GM23338 (cell line): ENCODE data around the gene PHF8. TPM values are rescaled to one million over a fixed set of nuclear protein-coding genes. Genes with fewer than 3 reads are reported as not detected.

Experiments
- ATAC-seq: fragments of 200-7000 bp; cut with Tn5 transposase; 3 replicates; pipeline ENCODE4 v1.9.1; 2020
- DNase-seq: peaks from one replicate; pipeline ENCODE4 v3.0.0-alpha.2; 2015; ENCODE audit warnings: low spot score
- H2AFZ ChIP-seq: fragments of 200-600 bp; sonication (generic); 2 replicates; pipeline ENCODE4 v1.8.0; 2016; ENCODE audit warnings: antibody characterized with exemption, mild to moderate bottlenecking, moderate library complexity
- H3F3A ChIP-seq: fragments of 200-600 bp; sonication (generic); replicated peaks from 2 replicates; pipeline ENCODE4 v1.8.0; 2017; ENCODE audit warnings: antibody characterized with exemption, mixed run types, low read depth
- H3K27ac ChIP-seq: fragments of 200-600 bp; sonication (generic); 2 replicates; pipeline ENCODE4 v1.6.1; 2016; ENCODE audit warnings: low read depth
- H3K27me3 ChIP-seq: fragments of 200-600 bp; sonication (generic); 2 replicates; pipeline ENCODE4 v1.8.0; 2016; ENCODE audit warnings: mild to moderate bottlenecking, mixed run types, moderate library complexity; ENCODE audit not compliant: insufficient read depth
- H3K36me3 ChIP-seq: fragments of 200-600 bp; sonication (generic); 2 replicates; pipeline ENCODE4 v1.8.0; 2016; ENCODE audit warnings: mild to moderate bottlenecking; ENCODE audit not compliant: insufficient read depth
- H3K4me1 ChIP-seq: fragments of 200-600 bp; sonication (generic); 2 replicates; pipeline ENCODE4 v1.8.0; 2016; ENCODE audit warnings: mild to moderate bottlenecking, moderate library complexity; ENCODE audit not compliant: insufficient read depth
- H3K4me2 ChIP-seq: fragments of 200-600 bp; sonication (generic); 2 replicates; pipeline ENCODE4 v1.7.1; 2017; ENCODE audit warnings: mixed run types
- H3K4me3 ChIP-seq: fragments of 200-600 bp; sonication (generic); 2 replicates; pipeline ENCODE4 v1.6.1; 2016; ENCODE audit warnings: mixed run types
- H3K79me2 ChIP-seq: fragments of 200-600 bp; sonication (generic); replicated peaks from 2 replicates; pipeline ENCODE4 v1.8.0; 2017; ENCODE audit warnings: mild to moderate bottlenecking; ENCODE audit not compliant: insufficient read depth
- H3K9me2 ChIP-seq: fragments of 200-600 bp; sonication (generic); 2 replicates; pipeline ENCODE4 v1.8.0; 2017; ENCODE audit not compliant: insufficient read depth
- H4K20me1 ChIP-seq: fragments of 200-600 bp; sonication (generic); replicated peaks from 2 replicates; pipeline ENCODE4 v1.8.0; 2017; ENCODE audit warnings: mild to moderate bottlenecking; ENCODE audit not compliant: insufficient read depth
- H3K27ac Mint-ChIP-seq: 2 replicates; pipeline ENCODE4 v1.8.0; 2020; ENCODE audit warnings: inconsistent platforms, mild to moderate bottlenecking, moderate library complexity, mixed read lengths
- H3K27me3 Mint-ChIP-seq: 3 replicates; pipeline ENCODE4 v1.8.0; 2022; ENCODE audit warnings: low read depth, mild to moderate bottlenecking, moderate library complexity, mixed read lengths, inconsistent platforms; ENCODE audit not compliant: insufficient read depth, poor library complexity
- H3K36me3 Mint-ChIP-seq: 3 replicates; pipeline ENCODE4 v1.8.0; 2021; ENCODE audit warnings: low read depth, mild to moderate bottlenecking, inconsistent platforms, moderate library complexity, mixed read lengths
- H3K4me1 Mint-ChIP-seq: 3 replicates; pipeline ENCODE4 v1.8.0; 2020; ENCODE audit warnings: mild to moderate bottlenecking, inconsistent platforms, mixed read lengths
- H3K4me3 Mint-ChIP-seq: 3 replicates; pipeline ENCODE4 v1.8.0; 2021; ENCODE audit warnings: moderate library complexity, mild to moderate bottlenecking, inconsistent platforms, mixed read lengths
- H3K9me3 Mint-ChIP-seq: 3 replicates; pipeline ENCODE4 v1.8.0; 2020; ENCODE audit warnings: moderate library complexity, mild to moderate bottlenecking, inconsistent platforms, mixed read lengths
- CREB1 ChIP-seq: fragments of 250-450 bp; sonication (Bioruptor Pico); IDR thresholded peaks from 2 replicates; pipeline ENCODE4 v1.5.0; 2020; ENCODE audit warnings: low read depth, mild to moderate bottlenecking, moderate library complexity
- CTCF ChIP-seq, 2 experiments: fragments of 200-600 bp in 1 of 2; sonication (generic) in 1 of 2; conservative IDR thresholded peaks; 2 replicates each; pipeline versions ENCODE4 v1.5.1 to v1.6.1; 2016 to 2017; ENCODE audit warnings: antibody characterized with exemption in 2 of 2, low read depth in 2 of 2, mild to moderate bottlenecking in 2 of 2, moderate library complexity in 1 of 2
- ETS1 ChIP-seq: IDR thresholded peaks from 2 replicates; pipeline ENCODE4 v1.6.1; 2016; ENCODE audit warnings: antibody characterized with exemption
- EZH2phosphoT487 ChIP-seq: fragments of 200-600 bp; sonication (generic); IDR thresholded peaks from one replicate; pipeline ENCODE4 v1.8.1; 2018; ENCODE audit warnings: antibody characterized with exemption; ENCODE audit not compliant: unreplicated experiment
- REST ChIP-seq: IDR thresholded peaks from one replicate; pipeline ENCODE4 v1.6.1; 2018; ENCODE audit warnings: antibody characterized with exemption; ENCODE audit not compliant: unreplicated experiment
- ZNF114 ChIP-seq: fragments of 250-450 bp; sonication (Bioruptor Pico); IDR thresholded peaks from 2 replicates; pipeline ENCODE4 v1.5.0; 2020; ENCODE audit warnings: mild to moderate bottlenecking, moderate library complexity
- ZNF462 ChIP-seq: fragments of 250-450 bp; sonication (Bioruptor Pico); IDR thresholded peaks from 2 replicates; pipeline ENCODE4 v1.5.0; 2020; ENCODE audit warnings: mild to moderate bottlenecking, moderate library complexity
- polyA plus RNA-seq: library from polyadenylated mRNA; unstranded; fragments of >200 nt; fragmentation: Nextera tagmentation; extraction: Ambion mirVana; gene quantifications from 2 replicates; pipeline ENCODE4 v1.2.1, GENCODE V29; 2016
- total RNA-seq: library from RNA; depleted of rRNA; stranded (reverse); fragments of >200 nt; shearing (Covaris generic); gene quantifications from 2 replicates; pipeline ENCODE4 v1.2.3, GENCODE V29; 2014

Gene PHF8
- total and polyA plus RNA-seq, 2 experiments from 2014 or later = 12.8 to 30.6 TPM

- TF ChIP-seq ZNF462 (CRISPR knock-in tag) = no peak
- no peak for TF ChIP-seq ETS1
- no peak for TF ChIP-seq EZH2phosphoT487
- no peak for TF ChIP-seq CREB1 (CRISPR knock-in tag)
Observed at GRCh38 chrX:53984895-53985294, 59.4 kb downstream of the PHF8 start (continued).

- Histone ChIP-seq H3K27ac (no peak overlapping the region), H3K4me1 (no peaks in the 10 kb centered on the region), H4K20me1 (no peaks in the 10 kb centered on the region), H2AFZ (no peak overlapping the region), H3F3A (no peaks in the 10 kb centered on the region), H3K9me2 (no peaks in the 10 kb centered on the region), H3K4me2 (no peak overlapping the region), H3K4me3 (no peak overlapping the region), H3K27me3 (no peaks in the 10 kb centered on the region), H3K36me3 (no peaks in the 10 kb centered on the region), H3K79me2 (no peaks in the 10 kb centered on the region)
- H3K4me1 Mint-ChIP-seq = no peaks in the 10 kb centered on the region
- no peak for TF ChIP-seq ZNF114 (CRISPR knock-in tag)
- no peak for TF ChIP-seq CTCF (conservative IDR thresholded peaks at IDR 0.05; ENCODE audit: low read depth in 2 of 2)
- no peak for TF ChIP-seq REST
- H3K27me3 Mint-ChIP-seq = no peaks in the 10 kb centered on the region
- peaks cover 45% of the 10 kb centered on the region for H3K36me3 Mint-ChIP-seq
- no peak overlapping the region for H3K4me3 Mint-ChIP-seq
- H3K9me3 Mint-ChIP-seq = peaks cover 5% of the 10 kb centered on the region; the same call in 2 of the 3 replicates
- DNase-seq = no peak
- no peak for ATAC-seq
- H3K27ac Mint-ChIP-seq = no peak overlapping the region
Observed at GRCh38 chrX:53974529-53974928, 69.7 kb downstream of the PHF8 start.
